Activated CD8-positive, alpha-beta T cell treated with anti-CD3 and anti-CD28 coated beads for 36 hours (primary cell): ENCODE data around the gene ITGB2. TPM values are rescaled to one million over a fixed set of nuclear protein-coding genes. Genes with fewer than 3 reads are reported as not detected.

Experiments
- ATAC-seq: fragments of 200-7000 bp; cut with Tn5 transposase; one replicate; pipeline ENCODE4 v1.10.0; 2021; ENCODE audit warnings: mild to moderate bottlenecking, moderate library complexity
- CTCF ChIA-PET: fragments of 350-600 bp; sonication (Branson Sonifier 250); formaldehyde crosslinking; loops from one replicate; lab custom pipeline; 2021; ENCODE audit warnings: antibody characterized with exemption; lab: Charles Lee
- POLR2A ChIA-PET: fragments of 350-600 bp; sonication (Branson Sonifier 250); formaldehyde crosslinking; loops from one replicate; lab custom pipeline; 2021; ENCODE audit warnings: antibody characterized with exemption; lab: Charles Lee
- DNase-seq: peaks from one replicate; pipeline ENCODE4 v3.0.0-alpha.2; 2020
- H3K27ac Mint-ChIP-seq: one replicate; pipeline ENCODE4 v1.8.0; 2021; ENCODE audit warnings: mild to moderate bottlenecking, mixed read lengths
- H3K27me3 Mint-ChIP-seq: one replicate; pipeline ENCODE4 v1.8.0; 2021; ENCODE audit warnings: mixed read lengths
- H3K36me3 Mint-ChIP-seq: one replicate; pipeline ENCODE4 v1.8.0; 2021; ENCODE audit warnings: low read depth, mixed read lengths
- H3K4me1 Mint-ChIP-seq: one replicate; pipeline ENCODE4 v1.8.0; 2021; ENCODE audit warnings: low read depth, mixed read lengths
- H3K4me3 Mint-ChIP-seq: one replicate; pipeline ENCODE4 v1.8.0; 2021; ENCODE audit warnings: mild to moderate bottlenecking, moderate library complexity, mixed read lengths
- H3K9me3 Mint-ChIP-seq: one replicate; pipeline ENCODE4 v1.8.0; 2021; ENCODE audit warnings: mixed read lengths
- CTCF ChIP-seq: fragments of 200-600 bp; IDR thresholded peaks from one replicate; pipeline ENCODE4 v1.8.0; 2022; ENCODE audit warnings: antibody characterized with exemption, mild to moderate bottlenecking
- intact Hi-C: fragments of 100-400 bp; cut with micrococcal nuclease; formaldehyde crosslinking; loops from one replicate; pipeline ENCODE4 v1.10.0; 2022
- total RNA-seq, 2 experiments: library from RNA; stranded (reverse); gene quantifications; one replicate each; pipeline ENCODE4 v1.2.3, GENCODE V29; 2021

The ITGB2 gene
- total RNA-seq, 2 experiments from 2014 or later = 340 to 343 TPM

- DNase-seq (no peak), ATAC-seq (no peak)
- ChIA-PET POLR2A (interaction anchor here (17.0 kb wide), 1 partner anchor 20 kb away, joined by 166 read pairs; the partner anchor contains the start of gene PTTG1IP), CTCF (interaction anchor here (0.9 kb wide), 1 partner anchor 32 kb away, joined by 3 read pairs; no protein-coding TSS in a partner anchor)
- Mint-ChIP-seq H3K9me3 (no peaks in the 10 kb centered on the region), H3K4me3 (no peak overlapping the region), H3K36me3 (peaks cover 54% of the 10 kb centered on the region), H3K27ac (no peak overlapping the region), H3K4me1 (peaks cover 10% of the 10 kb centered on the region), H3K27me3 (no peaks in the 10 kb centered on the region)
- intact Hi-C loops = no loop called here
- no peak for TF ChIP-seq CTCF
These were observed 20.7 kb downstream of the ITGB2 start for GRCh38 chr21:44899768-44900558.

- H3K4me3 Mint-ChIP-seq = no peak overlapping the region
- ChIA-PET POLR2A (interaction anchor here (0.8 to 17.0 kb wide), 4 partner anchors 8 to 19 kb away, joined by 4 to 166 read pairs (median 16); partner anchors contain the start of gene PTTG1IP), CTCF (interaction anchor here (0.9 to 7.3 kb wide), 6 partner anchors 8 to 239 kb away, joined by 3 to 83 read pairs (median 3); no protein-coding TSS in a partner anchor)
- H3K4me1 Mint-ChIP-seq = peaks cover 5% of the 10 kb centered on the region
- no peaks in the 10 kb centered on the region for H3K9me3 Mint-ChIP-seq
- peaks cover 47% of the 10 kb centered on the region for H3K36me3 Mint-ChIP-seq
- no peak overlapping the region for H3K27ac Mint-ChIP-seq
- ATAC-seq (no peak), DNase-seq (no peak)
- no peak for TF ChIP-seq CTCF
- H3K27me3 Mint-ChIP-seq = no peaks in the 10 kb centered on the region
- intact Hi-C loops = no loop called here
These were observed 21.6 kb downstream of the ITGB2 start for GRCh38 chr21:44898851-44899767.

GRCh38 chr21:44898011-44898488 is 22.6 kb downstream of the ITGB2 start:
- TF ChIP-seq CTCF = no peak
- Mint-ChIP-seq H3K36me3 (peaks cover 39% of the 10 kb centered on the region), H3K9me3 (no peaks in the 10 kb centered on the region), H3K4me3 (no peak overlapping the region), H3K27me3 (no peaks in the 10 kb centered on the region), H3K27ac (no peak overlapping the region), H3K4me1 (peaks cover 13% of the 10 kb centered on the region)
- DNase-seq = no peak
- no peak for ATAC-seq
- CTCF ChIA-PET = interaction anchor here (1.0 to 7.3 kb wide), 7 partner anchors 10 to 240 kb away, joined by 3 to 83 read pairs (median 3); no protein-coding TSS in a partner anchor
- intact Hi-C loops = no loop called here
- POLR2A ChIA-PET = interaction anchor here (0.5 to 17.0 kb wide), 9 partner anchors 9 to 97 kb away, joined by 3 to 166 read pairs (median 5); partner anchors contain the start of genes PTTG1IP and SLX9

GRCh38 chr21:44897326-44898010 is 23.2 kb downstream of the ITGB2 start:
- intact Hi-C loops = no loop called here
- TF ChIP-seq CTCF = no peak
- Mint-ChIP-seq H3K36me3 (peaks cover 38% of the 10 kb centered on the region), H3K27ac (no peak overlapping the region), H3K4me1 (peaks cover 18% of the 10 kb centered on the region), H3K27me3 (no peaks in the 10 kb centered on the region), H3K4me3 (no peak overlapping the region), H3K9me3 (no peaks in the 10 kb centered on the region)
- ATAC-seq (peak; percentile 40), DNase-seq (no peak)
- ChIA-PET POLR2A (interaction anchor here (0.5 to 17.0 kb wide), 8 partner anchors 9 to 97 kb away, joined by 3 to 166 read pairs (median 8); partner anchors contain the start of genes PTTG1IP and SLX9), CTCF (interaction anchor here (0.8 to 7.3 kb wide), 8 partner anchors 9 to 241 kb away, joined by 3 to 83 read pairs (median 3); no protein-coding TSS in a partner anchor)
